LNCAP (cell line): ENCODE results near the gene TRIM17.

Experiments used
- CTCF ChIP-seq: fragments of 450-650 bp; IDR thresholded peaks from 2 replicates; pipeline ENCODE4 v1.5.1; 2017; ENCODE audit warnings: mild to moderate bottlenecking

Gene TRIM17

GRCh38 chr1:228416217-228416933 is at the start of gene TRIM17:
TRIM17 (minus strand) TSS chr1:228416861; CDS start chr1:228415072, 1,789 bp downstream.
- TF ChIP-seq CTCF: no peak

- TF ChIP-seq CTCF: no peak
Measured at GRCh38 chr1:228465571-228466146, 49.0 kb upstream of the TRIM17 start.

GRCh38 chr1:228465141-228465540 is 48.5 kb upstream of the TRIM17 start:
- no peak for TF ChIP-seq CTCF

- TF ChIP-seq CTCF: no peak
Measured at GRCh38 chr1:228464487-228464983, 47.9 kb upstream of the TRIM17 start.

GRCh38 chr1:228463559-228464455 is 47.1 kb upstream of the TRIM17 start:
- no peak for TF ChIP-seq CTCF

GRCh38 chr1:228463009-228463558 is 46.4 kb upstream of the TRIM17 start:
- TF ChIP-seq CTCF: no peak

GRCh38 chr1:228462560-228462959 is 45.9 kb upstream of the TRIM17 start:
- TF ChIP-seq CTCF: no peak
